Suprapubic skin (tissue), 3 donors: ENCODE results near the gene FAM117A.

Experiments
- CTCF ChIP-seq, 2 donors: fragments of 200-600 bp in 1 of 2; fragments of 450-650 bp in 1 of 2; sonication (generic) in 1 of 2; IDR thresholded peaks; one replicate each; pipeline ENCODE4 v1.5.1; 2016 to 2019; ENCODE audit warnings: antibody characterized with exemption in 2 of 2, mild to moderate bottlenecking in 1 of 2, moderate library complexity in 1 of 2
- EP300 ChIP-seq: sonication (generic); formaldehyde crosslinking; IDR thresholded peaks from one replicate; pipeline ENCODE4 v1.6.1; 2017; ENCODE audit warnings: antibody characterized with exemption
- POLR2A ChIP-seq, 2 donors: fragments of 450-650 bp; IDR thresholded peaks; one replicate each; pipeline ENCODE4 v1.6.1; 2017; ENCODE audit warnings: antibody characterized with exemption in 2 of 2, mild to moderate bottlenecking in 2 of 2, moderate library complexity in 2 of 2

- no peak for TF ChIP-seq POLR2A (IDR thresholded peaks at IDR 0.05)
- TF ChIP-seq CTCF (IDR thresholded peaks at IDR 0.05), result no peak
- TF ChIP-seq EP300, result no peak
Observed at GRCh38 chr17:49748223-49748622, 15.7 kb downstream of the FAM117A start.
